CD1c-positive myeloid dendritic cell (primary cell): ENCODE data around the gene ARMC3.
"Not testable (repeated sequence)": the region's sequence is repeated elsewhere in the genome, so short reads cannot be mapped to it uniquely, and the experiment has no call there.

Source experiments
- DNase-seq: peaks from one replicate; pipeline ENCODE4 v3.0.0-alpha.2; 2016; ENCODE audit errors: extremely low spot score

Gene ARMC3

DNA sequence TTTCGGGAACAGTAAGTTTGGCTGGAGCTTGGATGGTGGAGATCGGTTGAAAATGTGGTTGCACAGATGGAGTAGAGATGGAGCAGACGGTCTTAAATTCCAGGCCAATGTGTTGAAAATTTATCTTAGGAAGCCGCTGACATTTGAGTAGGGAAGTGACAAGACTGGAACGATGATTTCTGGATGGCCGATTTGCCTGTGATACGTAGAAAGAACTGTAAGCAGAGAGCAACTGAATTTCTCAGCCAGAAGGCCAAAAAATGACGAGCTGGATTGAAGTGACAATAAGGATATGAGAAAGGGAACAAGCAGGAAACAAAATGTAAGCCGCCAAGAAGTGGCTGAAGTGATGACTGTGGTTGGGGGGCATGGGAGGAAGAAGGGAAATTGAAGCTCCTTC lies 687 bp upstream of the ARMC3 start:
- DNase-seq, result no peak

DNA sequence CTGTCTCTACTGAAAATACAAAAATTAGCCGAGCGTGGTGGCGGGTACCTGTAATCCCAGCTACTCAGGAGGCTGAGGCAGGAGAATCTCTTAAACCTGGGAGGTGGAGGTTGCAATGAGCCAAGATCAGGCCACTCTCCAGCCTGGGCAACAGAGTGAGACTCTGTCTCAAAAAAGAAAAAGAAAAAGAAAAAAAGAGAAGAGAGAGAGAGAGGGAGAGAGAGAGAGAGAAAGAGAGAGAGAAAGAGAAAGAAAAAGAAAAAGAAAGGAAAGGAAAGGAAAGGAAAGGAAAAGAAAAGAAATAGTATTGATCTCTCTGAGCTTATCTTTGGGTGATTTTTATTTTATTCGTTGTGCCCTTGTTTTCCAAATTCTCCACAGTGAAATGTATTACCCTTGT lies 1.2 kb downstream of the ARMC3 start:
- not testable (repeated sequence) for DNase-seq

DNA sequence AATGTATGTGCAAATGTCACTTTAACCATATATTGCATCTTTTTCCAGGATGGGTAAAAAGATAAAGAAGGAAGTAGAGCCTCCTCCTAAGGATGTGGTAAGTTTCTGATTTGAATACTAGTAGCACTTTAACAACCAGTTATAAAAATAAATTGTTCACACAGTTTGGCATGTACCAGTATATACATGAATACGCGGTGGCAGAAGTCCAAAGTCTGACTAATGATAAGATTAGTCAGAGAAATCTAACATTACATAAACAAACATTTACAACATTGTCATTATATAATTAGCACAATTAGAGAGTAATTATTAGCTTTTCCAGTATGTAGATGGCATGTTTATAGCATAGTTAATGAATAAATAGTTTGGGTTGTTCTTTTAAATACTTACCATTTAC lies 4.1 kb downstream of the ARMC3 start:
- DNase-seq, result no peak

DNA sequence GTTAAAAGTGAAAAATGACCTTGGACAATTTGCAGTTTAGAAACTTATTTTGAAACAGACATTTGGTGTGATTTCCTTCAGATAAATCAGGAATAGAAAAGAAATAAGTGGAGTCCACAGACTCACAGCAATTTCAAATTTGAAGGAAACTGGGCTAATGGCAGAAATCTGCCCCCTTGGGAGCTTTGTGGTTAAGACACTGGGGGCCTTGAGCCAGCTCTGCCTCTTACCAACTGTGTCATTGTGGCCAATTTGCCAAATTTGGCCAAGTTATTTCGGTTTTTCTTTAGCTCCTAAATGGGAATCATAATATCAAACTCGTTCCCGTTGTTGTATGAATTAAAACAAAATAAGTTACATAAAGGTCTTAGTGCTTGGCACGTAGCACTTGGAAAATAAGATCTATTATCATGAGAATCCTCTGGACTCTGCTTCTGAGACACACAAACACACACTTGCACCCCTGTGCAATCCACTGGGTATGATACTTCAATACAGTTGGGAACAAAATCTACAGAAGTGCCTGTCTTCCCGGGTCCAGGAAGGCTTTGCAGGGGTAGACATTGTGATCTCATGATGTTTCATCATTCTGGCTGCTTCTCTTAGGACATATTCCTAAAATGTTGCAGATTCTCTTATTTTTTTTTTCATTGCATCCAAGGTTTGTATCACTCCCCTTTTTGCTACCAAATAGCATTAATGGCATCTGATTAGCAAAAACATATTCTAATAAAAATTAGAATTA lies 4.9 kb downstream of the ARMC3 start:
- no peak for DNase-seq

DNA sequence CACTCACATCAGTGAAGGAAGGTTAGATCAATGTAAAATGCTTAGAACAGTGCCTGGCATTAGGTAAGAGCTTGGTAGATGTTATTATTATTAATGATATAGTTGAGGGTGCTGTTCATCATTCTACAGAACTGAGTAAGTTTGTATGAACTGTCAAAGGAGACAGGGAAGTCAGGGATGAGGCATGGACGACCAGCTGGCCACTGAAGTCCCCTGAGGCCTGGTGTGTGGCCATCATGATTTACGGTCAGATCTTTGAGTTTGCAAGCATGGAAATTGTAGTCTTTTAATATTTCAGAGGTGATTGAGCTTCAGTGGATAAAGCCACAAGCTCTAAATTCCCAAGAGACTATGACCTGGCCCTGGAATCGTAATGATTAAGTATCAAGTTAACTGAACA lies 6.9 kb downstream of the ARMC3 start:
- no peak for DNase-seq

DNA sequence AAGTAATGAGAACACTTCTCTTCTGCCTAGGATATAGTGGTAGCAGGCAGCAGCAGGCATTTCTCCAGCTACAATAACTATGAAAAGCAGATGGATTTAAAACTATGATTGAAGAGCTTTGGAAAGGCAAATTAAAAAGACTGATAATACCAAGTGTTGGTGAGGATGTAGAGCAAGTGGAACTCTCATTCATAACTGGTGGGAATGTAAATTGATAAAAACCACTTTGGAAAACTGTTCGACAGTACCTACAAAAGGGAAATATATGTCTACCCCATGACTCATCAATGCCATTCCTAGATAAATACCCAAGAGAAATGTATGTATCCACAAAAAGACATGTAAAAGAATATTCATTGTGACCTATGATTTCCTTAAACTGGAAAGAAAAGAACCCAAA lies 14.6 kb downstream of the ARMC3 start:
- DNase-seq, result no peak

DNA sequence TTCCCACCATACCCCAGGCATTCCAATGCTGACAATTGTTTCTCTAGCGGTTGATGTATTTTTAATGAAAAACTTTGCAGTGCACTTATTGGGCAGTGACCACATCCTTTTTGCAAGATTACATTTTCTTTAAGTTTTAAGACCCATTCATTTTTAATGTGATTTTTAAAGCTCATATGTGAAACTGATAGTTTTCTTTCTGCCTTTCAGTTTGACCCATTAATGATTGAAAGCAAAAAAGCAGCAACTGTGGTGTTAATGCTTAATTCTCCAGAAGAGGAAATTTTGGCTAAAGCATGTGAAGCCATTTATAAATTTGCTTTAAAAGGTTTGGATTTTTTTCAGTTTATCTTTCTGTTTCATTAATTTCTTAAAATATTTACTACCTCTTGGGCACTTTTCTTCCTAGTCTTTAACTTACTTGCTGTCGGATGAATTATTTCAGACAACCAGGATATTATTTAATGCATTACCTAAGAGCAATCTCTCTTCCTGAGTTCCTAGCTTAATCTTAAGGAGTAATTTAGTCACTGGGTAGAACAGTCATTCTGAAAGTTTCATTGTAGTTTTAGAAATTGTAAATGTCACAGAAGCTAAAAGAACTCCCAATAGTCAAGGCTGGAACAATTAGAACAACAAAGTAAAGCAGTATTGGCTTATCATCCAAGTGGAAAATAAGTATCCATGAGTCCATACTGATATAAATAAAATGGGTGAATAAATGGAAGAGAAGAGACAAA lies 18.3 kb downstream of the ARMC3 start:
- no peak for DNase-seq

DNA sequence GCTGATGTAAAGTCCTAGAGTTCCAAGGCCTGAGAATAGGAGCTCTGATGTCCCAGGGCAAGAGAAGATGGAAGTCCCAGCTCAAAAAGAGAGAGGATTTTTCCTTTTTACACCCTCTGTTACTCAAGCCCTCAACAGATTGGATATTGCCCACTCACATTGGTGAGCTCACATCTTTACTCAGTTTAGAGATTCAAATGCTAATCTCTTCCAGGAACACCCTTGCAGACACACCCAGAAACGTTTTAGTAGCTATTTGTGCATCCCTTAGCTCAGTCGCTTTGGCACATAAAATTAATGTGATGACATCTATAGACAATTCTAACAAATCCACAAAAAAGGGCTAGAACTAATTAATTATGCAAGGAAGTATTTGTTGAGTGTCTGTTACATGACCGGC lies 27.1 kb downstream of the ARMC3 start:
- no peak for DNase-seq

DNA sequence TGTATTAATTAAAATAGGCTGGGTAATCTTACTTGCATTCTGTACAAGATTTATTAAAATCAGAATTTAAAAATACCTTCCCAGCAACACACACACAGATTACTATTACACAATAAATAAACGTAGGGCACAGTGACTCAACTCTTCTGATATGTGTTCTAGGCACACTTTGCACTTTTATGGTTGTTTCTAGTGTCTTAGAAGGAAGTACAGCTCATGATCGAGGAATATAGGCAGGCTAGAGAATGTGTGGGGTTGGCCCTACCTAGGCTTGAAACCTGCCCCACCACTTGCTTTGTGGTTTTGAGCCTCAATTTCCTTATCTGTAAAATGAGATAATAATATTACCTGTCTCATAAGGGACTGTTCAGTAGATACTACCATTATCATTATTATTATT lies 30.5 kb downstream of the ARMC3 start:
- no peak for DNase-seq

DNA sequence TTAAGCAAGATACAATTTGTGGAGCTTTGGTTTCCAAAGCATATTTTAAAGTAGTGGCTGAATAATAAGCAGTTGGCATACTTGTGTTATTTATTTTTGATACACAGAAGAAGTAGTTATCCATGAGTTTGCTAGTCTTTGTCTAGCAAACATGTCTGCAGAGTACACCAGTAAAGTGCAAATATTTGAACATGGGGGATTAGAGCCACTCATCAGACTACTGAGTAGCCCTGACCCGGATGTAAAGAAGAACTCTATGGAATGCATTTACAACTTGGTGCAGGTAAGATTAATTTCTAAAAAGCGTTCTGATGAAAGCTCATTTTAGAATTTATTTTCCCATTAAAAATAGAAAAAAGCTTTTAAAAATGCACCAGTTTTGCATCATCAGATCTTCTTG lies 31.4 kb downstream of the ARMC3 start:
- DNase-seq, result no peak

DNA sequence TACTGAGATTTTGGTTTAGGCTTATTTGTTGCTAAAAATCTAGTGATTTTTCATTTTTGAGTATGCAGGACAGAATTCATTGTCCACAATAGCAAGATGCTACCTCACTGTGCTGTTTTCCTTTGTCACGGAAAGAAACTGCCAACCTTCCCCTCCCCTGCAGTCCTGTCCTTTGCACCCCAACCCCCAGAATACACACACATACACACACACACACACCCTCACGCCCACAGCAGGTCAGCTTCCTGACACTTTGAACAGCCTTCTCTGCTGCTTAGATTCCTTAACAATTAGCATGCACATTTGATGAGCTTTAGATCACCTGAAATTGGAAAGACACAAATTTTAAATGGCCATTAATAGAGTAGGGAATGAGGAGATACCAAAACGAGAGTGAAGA lies 32.1 kb downstream of the ARMC3 start:
- DNase-seq, result no peak

DNA sequence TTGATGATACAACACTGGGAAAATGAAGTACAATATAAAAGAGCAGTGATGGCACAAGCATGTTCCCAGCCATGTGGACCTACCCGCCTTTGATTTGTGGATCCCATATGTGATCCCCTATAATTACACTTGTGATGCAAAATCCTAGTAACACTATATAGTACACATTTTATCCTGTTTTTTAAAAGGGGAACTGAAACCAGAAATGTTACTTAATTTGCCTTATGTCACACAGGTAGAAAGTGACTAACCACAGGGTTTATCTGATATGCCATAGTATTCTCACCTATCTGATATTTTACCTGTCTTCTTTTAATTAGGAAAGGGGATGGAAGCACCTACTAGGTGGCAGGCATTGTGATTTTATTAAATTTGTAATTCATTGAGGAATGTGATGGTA lies 35.0 kb downstream of the ARMC3 start:
- DNase-seq, result peak; percentile 7

DNA sequence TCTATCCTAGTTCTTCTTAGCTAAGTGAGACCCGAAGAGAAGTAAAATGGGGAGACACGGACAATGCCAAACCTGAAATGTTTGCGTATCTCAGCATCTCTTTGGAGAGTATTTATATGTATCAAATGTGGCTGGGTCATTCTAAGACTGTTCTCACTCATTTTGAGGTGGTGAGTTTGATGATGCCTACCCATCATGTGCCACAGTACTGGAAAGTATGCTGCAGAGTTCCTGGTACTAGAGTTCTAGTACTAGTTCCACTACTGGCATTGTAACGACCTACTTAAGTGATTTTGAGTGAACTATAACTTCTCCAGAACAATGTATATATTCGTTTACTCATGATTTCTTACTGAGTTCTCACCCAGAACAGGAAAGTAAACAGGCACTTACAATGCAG lies 41.9 kb downstream of the ARMC3 start:
- no peak for DNase-seq

DNA sequence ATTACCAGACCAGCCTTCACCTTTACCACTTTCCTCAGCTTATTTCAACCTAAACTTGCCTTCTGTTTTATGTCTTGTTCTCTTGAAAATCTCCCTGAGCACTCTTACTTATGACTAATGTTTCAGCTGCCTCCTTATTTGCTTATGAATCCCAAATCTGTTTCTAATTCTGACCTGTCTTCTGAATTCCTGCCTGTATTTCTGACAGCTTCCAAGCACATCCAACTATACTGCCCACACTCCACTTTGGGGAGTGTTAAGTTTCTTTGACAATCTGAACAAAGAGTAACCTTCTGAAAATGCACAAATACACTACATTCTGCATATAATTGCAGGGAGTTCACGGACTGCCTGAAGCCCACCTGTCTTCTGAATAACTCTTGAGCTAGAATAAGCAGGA lies 48.7 kb downstream of the ARMC3 start:
- DNase-seq, result no peak

DNA sequence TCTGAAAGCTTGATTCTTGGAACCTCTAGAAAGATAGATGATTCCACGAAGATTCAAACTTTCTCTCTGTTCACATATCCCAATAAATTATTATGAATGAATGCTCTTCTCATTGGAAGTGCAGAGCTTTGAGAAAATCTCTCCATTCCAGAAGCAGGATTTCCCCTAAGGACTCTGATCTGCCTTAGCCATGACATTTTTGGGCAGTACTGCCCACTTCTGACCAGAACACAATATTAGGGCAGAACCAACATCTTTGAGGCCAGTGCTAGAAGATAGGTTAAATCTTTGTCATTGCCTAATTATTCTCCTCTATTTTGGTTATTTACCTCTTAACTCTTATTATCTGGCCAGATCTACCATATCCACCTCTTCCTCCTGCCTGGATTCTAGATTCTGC lies 49.9 kb downstream of the ARMC3 start:
- DNase-seq, result no peak

DNA sequence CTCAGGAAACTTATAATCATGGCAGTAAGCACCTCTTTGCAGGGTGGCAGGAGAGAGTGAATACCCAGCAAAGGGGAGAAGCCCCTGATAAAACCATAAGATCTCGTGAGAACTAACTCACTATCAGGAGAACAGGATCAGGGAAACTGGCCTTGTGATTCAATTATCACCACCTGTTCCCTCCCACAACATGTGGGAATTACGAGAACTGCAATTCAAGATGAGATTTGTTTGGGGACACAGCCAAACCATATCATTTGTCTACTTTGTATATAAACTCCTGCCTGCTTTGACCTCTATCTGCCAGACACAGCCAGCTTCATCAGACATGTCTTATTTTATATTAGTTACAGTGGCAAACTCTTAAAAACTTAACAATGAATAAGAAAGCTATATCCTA lies 50.4 kb downstream of the ARMC3 start:
- DNase-seq, result no peak

DNA sequence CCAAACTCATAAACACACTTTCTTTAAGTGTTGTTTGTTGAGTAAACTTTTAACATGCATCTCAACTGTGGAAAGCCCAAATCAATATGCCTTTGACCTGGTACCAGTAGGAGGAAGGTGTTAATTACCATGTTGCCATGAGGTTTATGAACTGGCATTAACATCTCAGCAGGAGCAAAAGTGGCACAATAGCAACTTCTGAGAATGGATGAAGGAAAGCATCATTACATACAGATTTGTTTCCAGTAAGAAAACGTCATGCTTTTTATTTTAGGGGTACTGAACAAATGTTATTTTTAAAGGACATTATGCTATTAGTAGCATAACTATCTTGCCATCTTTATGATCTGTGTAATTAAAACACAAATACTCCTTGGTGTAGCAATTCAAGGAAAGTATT lies 51.1 kb downstream of the ARMC3 start:
- no peak for DNase-seq

DNA sequence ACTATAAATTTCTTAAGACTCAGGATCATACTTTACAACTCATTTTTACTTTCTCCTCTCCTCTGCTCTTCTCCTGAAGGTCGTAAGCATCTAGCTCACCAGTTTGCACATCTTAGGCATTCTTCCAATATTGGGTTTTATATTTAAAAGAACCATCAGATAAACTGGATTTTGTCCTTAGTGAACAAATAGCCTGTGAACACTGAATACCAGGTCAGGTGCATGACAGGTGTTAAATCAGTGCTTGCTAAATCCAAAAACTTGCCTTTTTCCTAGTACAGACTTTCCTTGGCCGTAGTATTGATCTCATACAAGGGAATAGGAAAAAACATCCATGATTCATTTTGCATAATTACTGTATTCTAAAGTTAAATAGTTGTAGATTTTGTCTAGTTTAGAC lies 53.0 kb downstream of the ARMC3 start:
- no peak for DNase-seq

DNA sequence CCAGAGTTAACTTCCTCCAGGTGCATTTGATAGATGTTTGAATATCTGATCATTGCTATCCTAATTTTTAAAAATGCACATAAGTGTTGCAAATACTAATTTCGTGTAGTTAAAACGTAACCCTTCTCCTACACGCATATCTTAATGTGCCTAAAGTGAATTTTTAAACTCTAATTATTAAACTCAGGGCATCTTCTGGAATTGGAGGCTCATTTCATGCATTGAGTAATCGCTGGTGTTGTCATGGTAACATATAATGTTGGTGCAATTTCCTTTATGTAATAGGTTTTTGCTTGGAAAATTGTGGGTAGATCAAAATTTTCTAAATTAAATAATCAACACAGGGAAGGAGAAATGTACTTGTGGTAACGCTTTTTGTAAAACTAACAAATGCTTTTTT lies 56.2 kb downstream of the ARMC3 start:
- no peak for DNase-seq

DNA sequence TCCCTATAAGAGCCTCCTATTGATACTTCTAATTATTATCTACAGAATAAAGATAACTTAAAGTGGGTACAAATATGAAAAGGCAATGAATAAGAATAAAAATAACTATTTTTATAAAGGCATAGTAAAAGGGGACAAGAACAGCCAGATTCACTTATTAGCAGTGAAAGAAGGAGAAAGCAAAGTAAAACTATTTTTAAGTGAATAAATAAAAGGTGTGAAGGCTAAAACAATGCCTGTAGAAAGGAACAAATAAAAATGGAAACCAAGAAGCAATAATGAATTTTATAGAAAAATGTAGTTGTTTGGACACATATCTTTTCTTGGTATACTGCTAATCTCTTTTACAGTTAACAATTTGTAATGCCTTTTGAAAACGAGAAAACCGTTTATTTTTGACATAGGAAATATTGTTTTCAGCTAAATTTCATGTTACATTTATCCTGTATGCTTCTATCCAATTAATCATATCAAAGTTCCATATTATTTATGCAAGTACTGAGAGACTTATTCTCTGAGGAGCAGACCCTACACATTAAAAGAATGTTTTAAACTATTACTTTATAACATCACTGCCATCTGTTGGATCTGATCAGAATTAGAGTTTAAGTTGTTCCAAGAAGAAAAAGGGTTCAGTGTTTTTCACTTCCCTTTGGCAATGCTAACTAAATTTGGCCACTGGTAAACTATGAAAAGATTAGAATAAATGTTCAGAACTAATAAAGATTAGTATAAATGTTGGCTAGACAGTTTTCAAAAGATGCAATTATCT lies 59.1 kb downstream of the ARMC3 start:
- peak; percentile 46 for DNase-seq

DNA sequence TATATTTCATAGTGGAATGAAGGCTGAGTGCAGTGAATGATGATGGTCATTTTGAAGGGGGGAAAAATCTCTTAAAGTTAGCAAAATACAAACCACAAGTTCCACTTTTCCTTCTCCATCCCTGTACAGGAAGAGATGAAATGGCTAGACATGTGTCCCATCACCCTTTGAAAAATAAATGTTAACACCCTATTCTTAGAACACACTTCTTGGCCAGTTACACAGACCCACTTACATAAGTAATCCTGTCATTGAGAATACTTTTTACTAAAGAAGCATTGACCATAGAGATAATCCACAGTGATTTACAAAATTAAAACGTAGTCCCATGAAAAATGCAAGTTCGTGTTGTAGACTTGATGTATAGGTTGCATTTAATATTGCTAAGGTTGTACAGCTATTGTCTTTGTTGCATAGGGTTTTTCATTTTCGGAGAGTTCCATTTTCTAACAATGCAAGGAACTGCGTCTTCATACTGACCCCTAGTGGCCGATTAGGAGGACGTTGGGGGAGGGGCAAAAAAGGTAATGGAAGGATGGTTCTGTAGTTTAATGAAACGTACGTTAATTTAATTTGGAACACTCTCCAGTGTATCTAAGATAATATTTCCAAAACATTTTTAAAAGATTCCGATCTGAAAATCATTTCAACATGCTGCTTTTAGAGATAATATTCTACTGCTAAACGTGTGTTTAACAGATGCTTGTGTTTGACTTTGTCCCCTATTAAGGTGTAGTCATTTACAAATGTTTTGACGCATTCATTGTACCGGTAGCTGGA lies 60.9 kb downstream of the ARMC3 start:
- DNase-seq, result peak; percentile 86

DNA sequence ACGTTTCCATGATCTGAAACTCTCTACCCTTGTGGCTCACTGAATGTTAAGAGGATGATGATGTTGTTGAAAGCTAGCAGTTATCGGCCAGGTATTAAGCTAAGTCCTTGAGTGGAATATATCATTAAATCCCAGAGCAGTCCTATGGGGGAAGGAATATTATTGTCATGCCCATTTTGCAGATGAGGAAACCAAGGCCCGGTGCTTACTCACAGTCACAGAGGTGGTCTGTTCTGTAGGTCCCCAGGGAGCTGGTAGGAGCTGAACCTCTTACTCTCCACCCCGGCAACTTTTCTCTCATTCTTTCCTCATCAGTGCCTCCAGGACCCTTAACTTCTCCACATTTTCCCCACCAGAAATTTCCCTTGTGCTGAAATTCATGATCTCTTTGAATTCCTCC lies 62.6 kb downstream of the ARMC3 start:
- DNase-seq, result no peak
